GM21423 (cell line): ENCODE measurements around the gene CHAC1.

ENCODE experiments used
- ATAC-seq: cut with Tn5 transposase; IDR thresholded peaks from one replicate; pipeline ENCODE4 v1.9.1; 2021; ENCODE audit warnings: mild to moderate bottlenecking, moderate library complexity; ENCODE audit not compliant: unreplicated experiment

CHAC1 gene, protein sequence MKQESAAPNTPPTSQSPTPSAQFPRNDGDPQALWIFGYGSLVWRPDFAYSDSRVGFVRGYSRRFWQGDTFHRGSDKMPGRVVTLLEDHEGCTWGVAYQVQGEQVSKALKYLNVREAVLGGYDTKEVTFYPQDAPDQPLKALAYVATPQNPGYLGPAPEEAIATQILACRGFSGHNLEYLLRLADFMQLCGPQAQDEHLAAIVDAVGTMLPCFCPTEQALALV

GRCh38 chr15:40952901-40953712, at the start of gene CHAC1:
Gene CHAC1, plus strand, starts transcription at chr15:40953471. Its CDS starts 113 bp downstream, at chr15:40953584.
- ATAC-seq: peak; percentile 88

DNA sequence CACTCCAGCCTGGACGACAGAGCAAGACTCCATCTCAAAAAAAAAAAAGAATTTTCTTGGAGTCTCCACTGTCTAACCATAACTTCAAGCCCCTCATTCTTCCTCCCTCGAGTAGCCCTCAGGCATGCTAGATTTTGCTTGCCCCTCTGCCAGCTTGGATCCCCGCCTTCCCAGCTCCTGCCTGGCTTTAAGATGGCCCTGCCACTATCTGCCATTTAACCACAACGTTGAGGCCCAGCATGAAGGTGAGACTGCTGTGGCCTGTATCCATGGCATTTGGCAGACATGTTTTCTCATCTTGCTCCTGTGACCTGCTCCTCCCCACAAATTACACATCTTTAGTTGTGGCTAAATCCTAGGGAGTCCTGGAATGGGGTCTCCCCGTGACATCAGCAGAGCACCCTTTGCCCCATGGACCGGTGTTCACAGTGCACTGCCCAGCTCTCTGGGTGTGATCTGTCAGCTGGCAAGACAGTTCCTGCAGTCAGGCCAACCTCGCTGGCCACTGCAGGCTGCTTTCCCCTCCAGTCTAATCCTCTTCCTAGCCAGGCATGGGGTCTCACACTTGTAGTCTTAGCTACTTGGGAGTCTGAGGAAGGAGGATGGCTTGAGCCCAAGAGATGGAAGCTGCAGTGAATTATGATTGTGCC, 48.6 kb upstream of the CHAC1 start:
- ATAC-seq: no peak

DNA sequence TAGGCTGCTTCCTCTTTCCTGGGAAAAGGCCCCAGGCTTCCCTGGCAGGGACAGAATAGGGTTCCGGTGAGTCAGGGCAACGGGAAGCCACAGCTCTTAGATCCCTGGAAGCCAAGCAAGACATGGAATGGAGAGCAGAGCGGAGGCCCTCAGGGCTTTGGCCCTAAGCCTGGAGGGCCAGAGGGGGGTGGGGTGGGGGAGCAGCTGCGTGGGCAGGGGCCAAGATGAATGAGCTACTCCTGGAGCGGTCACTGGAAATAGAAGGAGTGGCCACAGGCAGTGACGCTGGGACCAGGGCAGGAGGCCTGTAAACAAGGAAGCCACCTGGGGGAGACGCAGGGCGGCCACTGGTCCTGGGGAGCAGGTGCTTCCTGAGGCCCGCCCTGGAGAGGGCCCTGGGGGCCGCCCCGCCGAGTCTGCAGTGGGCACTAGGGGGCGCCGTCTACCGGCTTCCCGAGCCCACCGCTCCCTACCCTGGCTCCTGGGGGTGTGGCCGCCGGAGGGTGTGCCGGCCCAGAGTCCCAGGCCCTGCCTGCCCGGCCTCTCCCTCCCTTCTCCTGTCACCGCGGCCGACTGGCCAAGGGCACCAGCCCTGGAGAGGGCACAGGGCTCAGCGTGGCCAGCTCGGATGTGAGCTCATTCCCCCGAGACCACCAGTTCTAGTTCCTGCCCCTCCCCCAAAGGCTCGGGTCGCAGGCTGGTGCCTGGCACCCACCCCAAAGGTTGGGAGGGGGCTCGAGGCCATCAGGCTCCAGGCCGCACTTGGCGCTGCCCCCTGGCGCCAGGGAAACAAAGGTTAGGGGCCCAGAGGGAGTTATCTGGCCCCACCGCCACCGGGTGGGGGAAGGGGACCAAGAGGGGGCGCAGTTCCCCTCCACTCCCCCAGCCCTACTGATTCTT, 46.9 kb upstream of the CHAC1 start:
- peak; percentile 54 for ATAC-seq

- ATAC-seq: no peak
Observed at GRCh38 chr15:40906991-40907802, 46.1 kb upstream of the CHAC1 start.

DNA sequence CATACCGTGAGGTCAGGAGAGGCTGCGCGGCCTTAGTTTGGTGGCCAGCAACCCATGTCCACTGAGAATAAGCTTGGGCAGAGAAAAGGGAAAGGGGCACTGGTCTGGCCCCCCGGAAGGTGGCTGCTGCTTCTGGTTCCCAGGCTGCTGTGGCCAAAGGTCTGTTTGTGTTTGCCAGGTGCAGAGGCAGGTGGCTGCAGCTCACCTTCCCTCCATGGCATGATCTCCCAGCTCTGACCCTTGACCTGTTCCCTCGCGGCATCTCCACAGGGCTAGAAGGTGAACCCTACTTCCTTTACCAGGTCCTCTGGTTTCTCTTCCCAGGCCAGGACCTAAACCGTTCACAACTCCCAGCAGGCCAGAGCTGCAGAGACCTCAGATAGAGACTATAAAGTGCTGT, 45.2 kb upstream of the CHAC1 start:
- ATAC-seq: no peak

GRCh38 chr15:40909662-40910630, 43.3 kb upstream of the CHAC1 start:
- no peak for ATAC-seq

- ATAC-seq: no peak
Observed at GRCh38 chr15:40911141-40911540, 42.1 kb upstream of the CHAC1 start.

- ATAC-seq: no peak
Observed at GRCh38 chr15:40911693-40912092, 41.6 kb upstream of the CHAC1 start.

- no peak for ATAC-seq
Observed at GRCh38 chr15:40912478-40912877, 40.8 kb upstream of the CHAC1 start.

DNA sequence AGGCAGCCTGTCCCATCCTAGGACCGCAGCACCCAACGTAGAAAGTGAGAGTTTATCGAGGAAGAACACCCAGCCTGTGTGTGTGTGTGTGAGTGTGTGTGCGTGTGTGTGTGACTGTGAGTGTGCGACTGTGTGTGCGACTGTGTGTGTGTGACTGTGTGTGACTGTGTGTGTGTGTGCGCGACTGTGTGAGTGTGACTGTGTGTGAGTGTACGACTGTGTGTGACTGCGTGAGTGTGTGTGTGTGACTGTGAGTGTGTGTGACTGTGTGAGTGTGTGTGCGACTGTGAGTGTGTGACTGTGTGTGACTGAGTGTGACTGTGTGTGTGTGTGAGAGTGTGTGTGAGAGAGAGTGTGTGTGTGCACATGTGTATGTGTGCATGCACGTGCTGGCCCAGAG, 39.3 kb upstream of the CHAC1 start:
- ATAC-seq: no peak

DNA sequence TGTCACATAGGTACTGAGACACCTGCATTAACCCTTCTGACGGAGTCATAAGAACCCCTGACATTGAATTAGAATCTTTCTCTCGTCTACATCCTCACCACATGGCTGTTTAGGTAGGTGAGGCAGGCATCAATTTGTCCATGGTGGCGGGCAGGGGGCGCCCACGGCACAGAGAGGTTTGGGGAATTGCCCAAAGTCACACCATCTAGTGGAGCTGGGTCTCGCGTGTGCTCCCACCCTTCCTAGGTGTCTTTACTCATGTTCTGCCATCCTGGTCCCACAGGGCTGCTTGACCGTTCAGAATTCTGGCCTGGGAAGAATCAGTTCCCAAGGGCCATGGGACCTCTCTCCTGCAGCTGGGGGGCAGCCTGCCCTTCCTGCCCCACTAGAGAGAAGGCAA, 38.8 kb upstream of the CHAC1 start:
- no peak for ATAC-seq

DNA sequence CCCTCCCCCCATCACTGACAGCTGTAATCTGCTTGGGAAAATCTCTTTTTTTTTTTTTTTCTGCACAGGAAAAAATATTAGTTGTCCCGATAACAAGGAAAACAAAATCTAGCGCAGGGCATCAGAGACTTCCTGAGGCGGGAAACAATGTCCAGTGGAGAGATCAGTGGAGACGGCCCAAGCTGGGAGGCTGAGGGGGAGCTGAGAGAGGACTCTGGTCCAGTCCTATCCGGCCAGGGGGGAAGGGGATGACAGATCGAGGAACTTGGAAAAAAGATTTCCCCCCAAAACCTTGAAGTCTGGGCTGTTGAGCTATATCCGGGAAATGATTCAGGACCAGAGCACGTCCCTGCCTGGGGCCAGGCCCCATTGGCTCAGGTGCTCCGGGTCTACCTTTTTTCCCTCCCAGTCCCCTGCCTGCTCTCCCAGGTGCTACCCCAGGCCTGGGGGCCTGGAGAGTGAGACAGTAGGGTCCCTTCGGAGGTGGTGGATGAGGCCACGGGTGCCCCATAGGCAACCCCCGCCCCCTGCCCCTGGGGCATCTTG, 38.1 kb upstream of the CHAC1 start:
- no peak for ATAC-seq

GRCh38 chr15:40915679-40916078, 37.6 kb upstream of the CHAC1 start:
- no peak for ATAC-seq

DNA sequence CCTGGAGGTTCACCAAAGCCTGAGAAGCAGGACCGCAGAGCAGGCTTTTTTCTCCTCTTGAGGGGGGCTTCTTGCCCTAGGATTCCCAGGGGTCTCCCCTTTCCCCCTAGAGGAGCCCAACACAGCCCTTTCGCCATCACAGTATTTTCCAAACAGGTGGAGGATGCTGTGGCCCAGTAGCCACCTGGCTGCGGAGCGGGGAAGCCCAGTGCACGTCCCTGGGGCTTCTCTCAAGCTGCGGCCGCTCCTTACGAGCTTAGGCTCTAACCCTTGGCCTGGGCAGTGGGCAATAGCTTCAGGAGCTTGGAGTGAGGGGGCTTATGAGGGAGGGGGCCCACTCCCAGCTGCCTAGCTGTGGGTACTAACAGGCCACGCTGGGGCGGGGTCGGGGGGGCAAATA, 35.7 kb upstream of the CHAC1 start:
- no peak for ATAC-seq

GRCh38 chr15:40918146-40918798, 35.0 kb upstream of the CHAC1 start:
- no peak for ATAC-seq

GRCh38 chr15:40918799-40919392, 34.4 kb upstream of the CHAC1 start:
- ATAC-seq: no peak

DNA sequence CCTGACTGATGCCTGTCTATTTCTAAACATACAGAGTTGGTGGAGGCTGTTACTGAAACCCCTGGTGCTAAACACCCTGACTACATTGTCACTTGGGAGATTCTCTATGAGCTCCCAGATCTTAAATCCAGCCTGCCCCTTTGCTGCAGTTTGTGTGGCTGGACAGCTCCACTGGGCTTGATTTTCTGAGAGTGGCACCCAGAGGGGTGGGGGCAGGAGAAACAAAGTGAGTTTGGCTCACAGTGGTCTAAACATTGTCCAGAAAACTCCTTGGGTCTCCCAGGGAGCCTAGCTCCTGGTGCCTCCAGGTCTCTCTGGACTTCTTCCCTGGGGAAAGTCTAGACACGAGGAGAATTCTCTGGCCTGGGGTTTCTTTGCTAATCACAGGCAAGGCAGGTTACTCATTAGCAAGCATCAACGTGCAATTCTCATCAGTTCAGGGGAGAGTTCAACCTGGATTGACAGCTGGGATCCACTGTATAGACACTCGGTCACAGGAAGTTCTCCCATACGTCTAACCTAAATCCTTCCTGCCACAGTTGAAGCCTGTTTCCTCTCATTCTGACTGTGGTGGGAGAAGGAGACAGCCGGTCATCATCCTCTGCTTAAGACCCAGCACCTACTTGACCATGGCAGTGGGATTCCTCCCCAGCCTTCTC, 31.2 kb upstream of the CHAC1 start:
- ATAC-seq: no peak
